Suppressor macrophage treated with lipopolysaccharide for 4 hours (primary cell): ENCODE measurements around the gene SEPTIN8.
A peak's percentile ranks its signal among the peaks of the same experiment; 100 is the strongest.

Source experiments
- DNase-seq: peaks from one replicate; pipeline ENCODE4 v3.0.0-alpha.2; 2020

Gene SEPTIN8

DNA sequence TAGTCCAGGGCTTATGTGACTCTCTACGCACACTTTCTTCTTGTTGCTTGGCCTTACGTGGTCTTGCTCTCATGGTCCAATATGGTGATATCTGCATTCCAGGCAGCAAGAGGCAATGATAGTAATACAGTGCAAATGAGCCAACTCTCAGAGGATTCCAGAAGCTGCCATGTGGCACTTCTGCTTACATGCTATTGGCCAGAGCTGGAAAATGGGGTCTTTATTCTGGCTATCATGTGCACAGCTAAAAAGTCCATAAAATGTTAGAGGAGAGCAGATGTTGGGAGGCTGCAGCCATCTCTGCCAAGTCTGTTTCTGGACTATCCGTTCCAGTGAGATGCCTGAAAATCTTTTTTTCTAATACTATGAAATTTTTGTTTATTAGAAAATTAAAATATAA is 2.9 kb upstream of the SEPTIN8 start:
- no peak for DNase-seq

DNA sequence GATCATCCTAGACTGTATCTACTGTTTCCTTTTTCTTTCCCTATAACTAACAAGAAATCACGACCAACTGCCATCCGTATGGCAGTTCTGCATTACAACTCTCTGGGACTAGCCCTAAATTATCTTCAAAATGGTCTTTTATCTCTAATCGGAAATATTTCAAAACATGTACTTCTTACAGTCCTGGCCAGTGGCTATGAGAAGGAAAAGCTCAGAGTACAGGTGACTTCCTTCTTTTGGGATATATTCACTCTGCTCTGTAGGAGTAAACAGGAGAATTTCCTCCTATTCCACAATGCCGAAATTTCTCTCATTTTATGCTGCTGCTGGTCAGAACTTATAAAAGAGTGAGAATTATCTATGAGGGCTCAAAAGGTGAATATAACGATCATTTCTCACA is 1.8 kb upstream of the SEPTIN8 start:
- DNase-seq, result no peak

DNA sequence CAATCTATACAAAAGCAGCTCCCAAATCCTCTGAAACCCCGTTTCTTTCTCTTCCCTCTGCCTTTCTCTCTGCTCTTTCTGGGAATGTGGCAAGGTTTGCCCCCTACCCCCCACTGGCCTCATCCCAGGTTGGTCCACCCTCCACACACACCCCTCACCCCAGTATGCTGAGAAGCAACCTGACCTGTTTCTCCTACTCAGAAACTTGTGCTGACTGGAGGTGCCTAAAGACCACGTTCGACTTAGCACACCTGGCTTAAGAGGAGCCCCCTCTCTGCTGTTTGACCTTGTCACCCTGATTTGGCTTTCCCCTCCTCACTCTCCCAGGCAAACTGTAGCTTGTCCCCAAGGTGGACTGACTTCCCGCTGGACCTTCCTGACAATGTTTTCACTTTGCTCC is 1.1 kb upstream of the SEPTIN8 start:
- no peak for DNase-seq

DNA sequence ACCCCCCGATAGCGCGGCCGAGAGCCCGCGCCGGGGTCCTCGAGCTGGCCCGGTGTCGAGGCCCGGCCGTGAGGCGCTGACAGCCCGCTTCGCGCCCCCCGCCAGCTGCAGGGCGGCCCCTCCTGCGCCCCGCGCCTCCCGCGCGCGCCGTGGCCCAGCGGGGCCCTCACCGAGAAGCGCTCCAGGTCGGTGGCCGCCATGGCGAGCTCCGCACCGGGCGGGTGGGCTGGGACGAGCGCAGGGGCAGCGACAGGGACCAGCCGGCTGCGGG is 166 bp downstream of the SEPTIN8 start:
- DNase-seq, result no peak

DNA sequence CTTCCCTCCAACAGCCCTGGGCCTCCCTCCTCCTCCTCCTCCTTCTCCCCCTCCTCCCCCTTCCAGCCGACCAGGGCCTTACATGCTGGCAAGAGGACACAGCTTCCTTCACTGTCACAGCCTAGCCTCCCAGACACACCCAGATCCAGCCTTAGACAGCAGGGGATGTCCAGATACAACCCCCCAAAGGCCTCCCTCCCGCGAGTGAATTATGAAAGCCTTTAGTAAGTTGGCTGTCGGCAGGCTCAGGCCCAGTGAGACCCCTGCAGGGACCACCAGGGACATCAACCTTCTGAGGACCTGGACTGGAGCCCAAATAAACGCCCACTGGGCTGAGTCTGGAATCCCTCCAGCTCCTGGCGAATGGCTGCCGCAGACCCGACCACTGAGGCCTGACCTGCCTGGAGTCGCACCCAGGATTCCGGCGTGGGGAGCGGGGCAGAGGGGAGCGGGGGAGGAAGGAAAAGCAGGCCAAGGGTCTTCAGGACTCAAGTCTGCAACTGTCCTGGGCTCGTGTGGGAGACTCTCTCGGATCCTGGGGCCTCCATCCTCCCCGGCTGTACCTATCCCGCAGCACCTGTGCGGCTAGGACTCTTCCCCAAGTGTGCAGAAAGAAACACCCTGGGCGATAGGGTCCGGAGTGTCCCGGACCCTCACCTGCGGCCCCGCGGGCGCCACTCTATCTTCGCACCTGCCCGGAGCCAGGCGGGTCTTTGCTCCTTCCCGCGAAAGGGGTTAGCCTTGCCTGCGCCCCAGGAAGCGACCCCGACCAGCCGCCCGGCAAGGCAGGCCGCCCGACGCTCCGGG is 705 bp downstream of the SEPTIN8 start:
- DNase-seq, result no peak

DNA sequence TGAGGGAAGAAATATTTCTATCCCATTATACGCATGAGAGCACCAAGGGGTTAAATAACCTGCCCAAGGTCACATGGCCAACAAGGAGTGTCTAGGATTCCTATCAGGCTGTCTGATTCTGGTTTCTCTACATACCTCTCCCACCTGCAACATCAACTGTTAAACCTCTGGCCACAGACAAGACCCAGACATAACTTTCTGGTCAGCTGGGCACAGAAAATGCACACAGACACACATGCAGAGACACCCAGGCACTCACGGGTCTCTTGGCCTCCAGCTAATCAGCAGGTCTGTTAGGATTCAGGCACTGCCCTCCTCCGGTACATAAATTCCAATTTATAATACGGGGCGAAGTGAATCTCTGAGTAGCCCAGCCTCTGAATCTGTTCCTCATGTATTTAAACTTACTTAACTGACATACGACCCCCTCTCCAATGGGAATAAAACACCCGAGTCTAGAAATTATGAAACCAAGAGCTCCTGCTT is 1.5 kb downstream of the SEPTIN8 start:
- no peak for DNase-seq

DNA sequence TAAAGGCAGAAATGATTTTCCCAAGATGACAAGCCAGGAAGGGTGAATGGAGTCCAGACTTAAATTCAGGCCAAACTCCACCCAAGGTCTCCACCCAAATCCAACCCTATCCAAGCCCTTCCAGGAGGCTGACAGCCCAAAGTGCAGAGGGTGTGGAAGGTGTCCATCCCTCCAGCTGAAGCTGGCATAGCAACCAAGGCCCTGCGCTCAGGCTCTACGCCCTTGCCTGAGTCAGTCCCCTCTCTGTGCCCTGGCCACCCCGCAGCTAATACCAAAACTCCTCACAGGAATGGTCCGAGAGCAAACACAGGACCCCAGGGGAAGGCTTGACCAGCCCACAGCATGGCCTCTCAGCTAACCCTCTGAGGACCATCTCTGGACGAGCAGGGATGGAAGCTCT is 2.1 kb downstream of the SEPTIN8 start:
- DNase-seq, result no peak

DNA sequence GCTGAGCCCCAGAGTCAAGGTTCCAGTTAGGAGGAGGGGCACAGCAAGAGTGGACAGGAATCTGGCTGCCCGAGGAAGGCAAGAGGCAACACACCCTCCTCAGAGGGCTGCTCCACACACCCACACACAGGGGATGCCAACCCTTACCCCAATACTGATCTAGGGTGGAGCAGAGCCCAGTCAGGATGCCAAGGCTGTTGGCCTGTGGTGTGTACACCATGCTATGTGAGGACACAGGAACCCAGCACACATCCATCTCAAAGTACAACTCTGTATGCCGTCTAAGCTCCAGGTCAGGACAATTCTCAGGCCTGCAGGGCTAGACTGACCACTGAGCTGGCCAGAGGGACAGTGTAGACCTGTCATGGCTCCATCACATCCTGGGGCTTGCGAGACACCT is 2.6 kb downstream of the SEPTIN8 start:
- no peak for DNase-seq

DNA sequence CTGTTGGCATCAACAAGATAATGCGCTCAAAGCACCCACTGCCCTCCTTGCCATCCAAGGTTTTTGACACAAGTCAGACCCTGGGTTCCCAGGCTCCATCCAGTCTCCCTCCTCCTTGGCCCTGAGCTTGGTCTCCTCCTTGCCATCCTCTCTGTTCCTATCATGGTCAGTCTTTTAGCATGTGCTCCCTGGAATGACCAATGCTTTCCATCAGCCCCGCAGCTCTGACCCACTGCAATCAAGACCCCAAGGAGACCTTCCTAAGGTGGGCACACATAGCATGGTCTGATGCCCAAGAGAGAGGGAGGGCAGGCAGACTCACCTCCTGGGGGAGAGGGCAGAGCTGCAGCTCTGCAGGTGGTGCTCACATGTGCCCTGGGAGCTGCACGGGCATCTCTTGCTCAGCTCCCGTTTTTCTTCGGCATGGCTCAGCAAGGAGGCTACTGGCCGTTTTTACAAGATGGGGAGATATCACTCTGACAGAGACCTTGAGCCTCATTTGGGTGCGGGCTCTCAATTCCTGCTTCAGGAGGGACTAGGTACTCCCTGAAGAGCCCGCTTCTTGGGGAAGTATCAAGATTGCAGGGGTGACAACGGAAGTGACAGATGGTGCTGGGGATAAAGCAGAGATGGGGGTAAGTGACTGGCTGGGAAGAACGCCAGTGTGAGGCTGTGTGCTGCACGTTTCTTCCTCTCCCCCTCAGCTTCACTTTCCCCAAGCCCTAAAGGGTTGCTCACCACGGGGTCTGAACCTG is 3.3 kb downstream of the SEPTIN8 start:
- no peak for DNase-seq

DNA sequence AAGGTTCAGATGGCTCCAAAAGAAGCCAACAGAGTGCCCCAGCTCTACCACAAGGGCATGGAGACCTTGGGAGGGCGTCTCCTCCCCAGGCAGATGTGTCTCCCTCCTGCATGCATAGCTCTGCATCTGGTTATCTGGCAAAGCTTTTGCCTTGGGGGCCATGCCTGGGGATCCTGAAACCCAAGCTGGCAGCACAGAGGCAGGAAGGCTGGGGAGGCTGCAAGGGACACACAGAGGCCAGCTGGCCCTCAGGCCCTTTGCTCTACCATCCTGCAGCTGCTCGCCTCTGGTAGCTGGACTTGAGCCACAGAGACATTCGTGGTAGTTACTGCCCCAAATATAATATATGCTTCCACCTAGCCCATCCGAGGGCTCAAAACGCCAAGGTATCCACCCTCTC is 3.9 kb downstream of the SEPTIN8 start:
- DNase-seq, result no peak

DNA sequence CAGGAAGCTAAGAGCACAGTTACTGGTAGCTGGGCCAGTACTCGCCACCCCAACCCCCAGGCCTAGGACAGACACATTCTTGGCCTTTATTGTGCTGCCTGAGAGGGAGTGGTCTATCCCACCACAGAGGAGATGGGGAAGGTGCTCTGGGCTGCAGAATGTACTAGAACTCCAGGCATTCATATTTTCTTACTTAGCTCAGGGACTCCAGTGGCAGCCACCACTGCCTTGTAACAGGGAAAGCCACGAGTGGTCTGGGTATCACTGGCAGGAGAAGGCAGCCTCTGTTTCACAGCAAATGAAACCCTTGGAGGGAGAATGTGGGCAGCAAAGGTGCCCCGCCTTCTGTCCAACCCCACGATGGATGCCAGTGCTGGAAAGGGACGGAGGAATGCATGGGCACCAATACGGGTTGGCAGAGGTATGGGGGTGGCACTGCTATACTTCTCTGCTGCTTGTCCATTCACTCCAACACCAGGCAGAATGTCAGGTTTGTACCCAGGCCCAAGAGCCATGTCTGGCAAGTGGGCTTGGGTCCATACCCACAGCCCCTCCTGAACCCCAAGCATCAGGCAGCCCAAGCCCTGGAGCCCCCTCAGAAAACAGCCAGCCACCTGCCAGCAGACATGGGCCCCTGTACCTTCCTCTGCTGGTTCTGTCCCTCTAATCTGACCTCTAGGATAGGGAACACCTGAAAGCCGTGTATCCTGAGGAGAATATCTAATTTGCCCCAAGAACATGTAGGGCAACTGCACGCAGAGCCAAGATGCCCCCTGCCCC is 4.6 kb downstream of the SEPTIN8 start:
- no peak for DNase-seq

DNA sequence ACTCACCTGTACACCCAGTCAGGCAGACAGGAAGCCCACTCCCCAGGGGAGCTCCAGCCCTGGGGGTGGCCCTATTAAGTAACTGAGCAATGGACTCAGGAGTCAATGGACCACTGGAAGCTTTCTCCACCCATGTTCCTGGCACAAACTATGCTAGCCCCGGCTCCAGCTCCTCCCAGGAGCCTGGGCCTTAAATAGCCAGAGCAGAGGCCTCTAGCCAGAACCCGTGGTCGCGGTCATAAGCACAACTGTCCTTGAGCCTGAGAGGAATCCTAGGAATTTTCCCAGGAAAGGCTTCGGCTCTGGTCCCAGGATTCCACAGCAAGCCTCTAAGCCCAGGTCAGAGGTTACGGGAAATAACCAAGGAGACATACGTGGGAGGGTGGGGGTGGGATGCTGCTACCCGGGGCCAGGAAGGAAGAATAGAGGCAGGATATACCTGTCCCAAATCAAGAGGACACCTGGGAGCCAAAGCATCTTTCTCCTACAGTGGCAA is 5.5 kb downstream of the SEPTIN8 start:
- DNase-seq, result no peak

DNA sequence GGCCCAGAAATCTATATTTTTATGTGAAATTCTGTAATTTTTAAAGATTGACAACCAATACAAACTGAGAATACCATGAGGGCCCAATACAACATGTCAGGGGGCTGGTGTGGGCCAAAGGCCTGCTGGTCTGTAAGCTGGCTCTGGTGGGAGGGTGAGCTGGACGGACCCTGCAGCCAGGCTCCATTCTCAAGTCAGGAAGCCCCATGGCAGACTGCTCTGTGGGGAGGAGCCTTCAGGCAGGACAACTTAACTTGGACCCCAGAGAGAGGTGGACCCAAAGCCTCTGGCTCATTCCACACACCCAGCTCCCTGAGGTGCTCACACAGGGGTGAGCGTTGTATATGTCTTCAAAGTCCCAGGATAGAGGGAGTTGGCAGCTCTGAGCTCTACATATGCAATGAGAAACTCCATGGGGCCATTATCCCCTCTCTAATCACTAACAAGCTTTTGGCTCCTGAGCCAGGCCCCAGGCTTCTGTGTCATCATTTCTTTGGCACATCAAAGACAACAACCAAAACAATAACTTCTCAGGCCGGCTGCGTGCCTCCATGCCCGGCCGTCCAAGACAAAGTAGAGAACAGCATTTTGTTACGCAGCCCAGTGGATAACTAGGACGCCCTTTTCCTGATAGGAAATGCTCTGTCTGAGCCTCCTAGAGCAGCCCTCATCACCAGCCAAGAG is 6.4 kb downstream of the SEPTIN8 start:
- no peak for DNase-seq

DNA sequence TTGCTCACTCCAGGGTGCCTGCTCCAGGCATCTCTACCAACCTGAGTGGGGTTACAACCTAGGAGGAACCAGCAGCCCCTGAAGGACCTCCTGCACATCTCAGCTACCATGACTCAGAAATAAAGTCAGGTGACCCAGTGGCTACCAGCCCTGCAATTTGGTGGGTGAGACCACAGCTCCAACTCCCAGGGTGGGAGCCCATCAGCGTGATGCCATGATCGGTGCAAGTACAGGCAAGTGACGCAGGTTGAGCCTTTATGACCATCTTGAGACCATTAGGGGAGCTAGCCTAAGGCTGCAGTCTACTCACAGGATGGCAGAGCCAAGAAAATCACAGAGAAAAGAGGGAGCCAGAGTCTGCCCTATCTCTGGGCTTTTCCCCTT is 8.6 kb downstream of the SEPTIN8 start:
- no peak for DNase-seq

DNA sequence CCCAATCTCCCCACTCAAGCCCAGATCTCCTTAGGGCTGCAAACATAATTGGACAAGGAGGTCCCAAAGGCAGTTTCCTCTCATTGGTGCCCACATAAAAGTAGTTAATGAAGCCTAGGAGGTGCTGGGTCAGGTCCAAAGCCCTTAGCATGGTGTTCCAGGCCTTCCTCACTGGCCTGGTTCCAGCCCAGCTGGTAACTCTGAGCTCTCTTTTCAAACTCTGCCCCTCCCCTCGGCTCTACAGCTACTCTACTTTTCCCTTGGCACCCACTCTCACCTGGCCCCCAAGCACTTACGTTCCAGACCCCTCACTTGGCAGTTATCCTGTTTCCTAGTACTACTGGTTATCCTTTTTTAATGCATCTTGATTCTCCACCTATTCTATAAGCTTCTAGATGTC is 9.9 kb downstream of the SEPTIN8 start:
- DNase-seq, result no peak

DNA sequence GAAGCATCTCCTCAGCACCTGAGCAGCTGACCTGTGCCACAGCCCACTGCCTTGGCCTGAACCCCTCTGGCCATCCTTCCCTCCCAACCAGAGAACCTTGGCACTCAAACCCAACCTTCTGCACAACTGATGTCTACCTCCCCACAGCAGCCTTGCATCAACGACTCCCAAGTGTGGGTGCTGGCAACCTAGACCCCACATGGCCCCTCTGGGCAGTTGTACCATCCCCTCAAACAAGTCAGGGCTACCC is 10.3 kb downstream of the SEPTIN8 start:
- no peak for DNase-seq

DNA sequence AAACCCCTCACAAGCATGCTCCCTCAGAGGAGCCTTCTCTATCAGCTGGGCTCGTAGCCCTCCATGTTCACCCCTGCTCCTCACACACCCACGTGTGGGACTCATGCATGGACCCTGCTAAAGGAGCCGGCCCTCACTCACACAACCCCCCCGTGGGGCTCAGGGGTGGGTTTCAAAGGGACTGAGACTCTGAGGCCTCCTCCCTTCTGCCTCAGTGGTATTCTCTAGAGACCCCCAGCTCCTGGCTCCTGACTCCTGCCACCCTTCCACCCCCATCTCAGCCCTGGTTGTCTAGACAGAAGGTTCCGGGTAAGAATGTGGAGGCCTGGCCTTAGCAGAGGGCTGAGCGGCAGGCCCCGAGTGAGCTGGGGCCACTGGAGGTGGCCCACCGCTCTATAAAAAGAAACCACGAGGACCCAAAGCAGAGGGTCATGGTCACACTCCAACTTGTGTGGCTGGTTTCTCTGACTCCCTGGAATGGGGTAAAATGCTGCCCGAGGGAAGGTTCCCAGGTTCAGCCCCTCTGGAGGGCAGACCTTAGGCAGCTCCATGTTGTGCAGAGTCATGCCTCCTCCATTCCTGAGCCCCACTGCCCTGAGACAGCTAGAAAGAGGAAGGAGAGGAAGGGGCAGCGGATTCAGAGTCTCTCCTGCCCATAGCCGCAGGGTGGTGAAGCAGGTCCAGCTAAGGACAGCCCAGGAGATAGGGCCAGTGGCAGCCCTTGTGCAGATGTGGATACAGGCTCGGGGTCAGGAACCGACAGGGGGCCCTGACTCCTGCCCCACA is 10.8 kb downstream of the SEPTIN8 start:
- no peak for DNase-seq

DNA sequence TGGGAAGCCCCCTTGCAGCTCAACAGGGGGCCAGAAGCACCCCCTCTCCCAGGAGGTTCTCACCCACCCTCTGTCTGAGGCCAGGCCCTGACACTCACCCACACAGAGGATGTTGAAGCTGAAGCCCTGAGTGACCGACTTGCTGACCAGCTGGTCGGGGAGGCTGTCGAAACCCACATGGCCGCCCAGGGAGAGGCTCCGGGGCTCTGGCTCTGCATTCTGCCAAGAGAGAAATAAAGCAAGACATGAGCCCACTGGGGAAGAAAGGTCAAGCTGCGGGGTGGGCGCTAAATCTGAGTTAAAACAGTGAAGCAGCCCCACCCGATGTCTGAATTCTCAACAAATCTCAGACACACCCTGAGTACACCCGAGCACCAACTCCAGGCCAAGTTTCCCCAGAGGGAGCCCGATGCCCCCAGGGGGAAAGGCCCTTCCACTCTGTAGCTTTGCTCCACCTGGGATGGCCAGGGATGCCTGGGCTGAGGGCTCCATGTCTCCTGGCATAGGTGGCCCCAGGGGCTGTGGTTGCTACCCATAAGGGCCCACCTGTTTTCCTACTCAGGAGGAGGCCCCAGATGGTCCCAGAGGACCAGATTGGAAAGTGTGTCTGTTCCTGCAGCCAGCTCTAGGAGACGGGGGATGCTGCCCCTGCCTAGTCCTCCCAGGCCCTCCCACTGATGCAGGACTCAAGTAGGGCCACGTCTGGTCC is 11.6 kb downstream of the SEPTIN8 start:
- DNase-seq, result no peak

DNA sequence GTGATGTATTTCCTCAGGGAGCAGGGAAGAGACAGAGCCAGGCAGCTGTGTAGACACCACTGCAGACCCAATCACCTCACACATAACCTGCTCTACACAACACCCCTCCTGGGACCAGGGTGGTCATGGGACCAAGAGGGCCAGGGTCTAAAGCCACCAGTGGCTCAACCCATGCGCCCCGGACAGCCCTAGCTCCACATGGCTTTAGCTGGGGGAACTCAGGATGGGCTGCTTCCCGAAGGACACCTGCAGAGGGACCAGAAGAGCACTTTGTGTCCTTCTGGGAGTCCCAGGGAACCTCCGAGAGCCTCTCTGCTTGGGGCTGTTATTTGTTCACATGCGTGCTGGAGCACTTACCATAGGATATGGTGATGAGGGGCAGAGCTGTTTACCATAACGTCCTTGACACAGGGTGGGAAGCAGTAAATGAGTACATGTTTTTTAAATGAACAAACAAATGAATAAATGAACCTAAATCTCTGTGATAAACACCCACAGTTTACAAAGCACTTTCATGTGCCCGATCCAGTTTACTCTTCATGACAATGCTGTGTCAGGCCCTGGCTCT is 12.3 kb downstream of the SEPTIN8 start:
- no peak for DNase-seq

DNA sequence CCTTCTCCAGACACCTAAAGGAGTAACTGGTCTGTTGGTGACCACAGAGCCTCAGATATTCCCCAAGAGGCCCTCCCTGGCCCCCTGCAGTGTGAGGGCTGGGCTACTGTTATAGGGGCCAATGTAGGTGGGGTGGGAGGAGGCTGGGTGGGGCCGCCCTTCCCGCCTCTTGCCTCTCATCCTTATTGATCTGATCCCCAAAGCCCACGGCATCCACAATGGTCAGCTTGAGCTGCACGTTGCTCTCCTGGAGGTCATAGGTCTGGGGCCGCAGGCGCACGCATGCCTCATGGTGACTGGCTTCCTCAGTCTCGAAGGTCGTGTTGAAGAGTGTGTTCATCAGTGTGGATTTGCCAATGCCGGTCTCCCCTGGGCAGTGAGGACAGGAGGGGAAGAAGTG is 13.0 kb downstream of the SEPTIN8 start:
- DNase-seq, result no peak

DNA sequence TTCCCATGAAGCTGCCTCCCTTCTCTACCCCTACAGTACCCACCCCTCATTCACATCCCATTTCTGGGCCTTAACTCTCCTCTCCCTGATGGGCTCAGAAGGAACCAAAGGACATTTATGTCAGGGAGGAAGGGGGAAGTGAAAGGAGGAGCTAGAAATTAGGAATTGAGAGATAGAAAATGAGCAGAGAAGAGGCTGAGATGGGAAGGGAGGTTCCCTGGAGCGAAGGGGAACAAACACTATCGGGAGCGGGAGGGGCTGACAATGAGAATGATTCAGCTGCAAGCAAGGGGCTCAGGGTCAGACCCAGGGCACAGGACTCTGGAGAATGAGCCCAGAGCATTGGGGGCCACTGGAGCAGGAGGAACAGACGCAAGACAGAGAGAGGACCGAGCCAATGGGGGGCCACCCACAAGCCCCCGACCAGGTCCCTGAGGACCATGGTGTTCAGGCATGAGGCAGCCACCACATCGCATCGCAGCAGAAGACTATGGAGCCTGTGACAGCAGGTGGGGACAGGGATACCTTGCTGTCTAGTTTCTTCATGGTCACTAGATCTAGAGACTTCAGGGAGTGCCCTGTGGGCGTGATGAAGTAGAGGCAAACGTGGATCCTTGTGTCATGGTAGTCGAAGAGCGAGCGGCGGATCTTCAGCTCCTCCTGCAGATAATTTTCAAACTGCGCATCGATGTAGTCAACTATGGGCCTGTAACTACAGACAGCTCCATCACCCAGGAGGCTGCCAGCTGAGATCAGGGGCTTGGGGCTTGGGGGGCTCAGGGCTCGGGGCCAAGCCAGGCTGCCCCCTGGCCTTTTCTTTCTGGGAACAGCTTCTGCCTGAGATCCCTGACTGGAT is 13.6 kb downstream of the SEPTIN8 start:
- DNase-seq, result peak; percentile 52
